Upper lobe of right lung (tissue), 1 donor: Measurements from ENCODE around the gene TMEM213. TPM values are rescaled to one million over a fixed set of nuclear protein-coding genes. Genes with fewer than 3 reads are reported as not detected.

ENCODE experiments used
- ATAC-seq: fragments of 200-7000 bp; cut with Tn5 transposase; one replicate; pipeline ENCODE4 v1.9.1; 2020; ENCODE audit warnings: mild to moderate bottlenecking, moderate library complexity
- DNase-seq: peaks from one replicate; pipeline ENCODE4 v3.0.0-alpha.2; 2020
- H3K27ac ChIP-seq: fragments of 200-600 bp; one replicate; pipeline ENCODE4 v1.8.0; 2022
- H3K27me3 ChIP-seq: fragments of 200-600 bp; one replicate; pipeline ENCODE4 v1.8.0; 2022; ENCODE audit warnings: mild to moderate bottlenecking
- H3K36me3 ChIP-seq: fragments of 200-600 bp; one replicate; pipeline ENCODE4 v1.8.0; 2022
- H3K4me1 ChIP-seq: fragments of 200-600 bp; one replicate; pipeline ENCODE4 v1.8.0; 2022
- H3K4me3 ChIP-seq: fragments of 200-600 bp; one replicate; pipeline ENCODE4 v1.8.0; 2022; ENCODE audit warnings: mild to moderate bottlenecking
- H3K9me3 ChIP-seq: fragments of 200-600 bp; one replicate; pipeline ENCODE4 v1.8.0; 2022
- CTCF ChIP-seq: fragments of 200-600 bp; IDR thresholded peaks from one replicate; pipeline ENCODE4 v1.8.0; 2022; ENCODE audit warnings: antibody characterized with exemption
- intact Hi-C: fragments of 100-400 bp; cut with DNase I; formaldehyde crosslinking; loops from one replicate; pipeline ENCODE4 v1.11.0; 2022
- total RNA-seq: library from RNA; stranded (reverse); fragmentation: NEBNext Ultra II Directional; extraction: Animal tissue kit (Norgen Biotek cat#: 25700); gene quantifications from one replicate; pipeline ENCODE4 v1.2.1, GENCODE V29; 2021
- donor health status: DM: no; HTN: yes; CAD: no; lungs with severe emphysema.

Gene TMEM213
- total RNA-seq, 1 donor from 2014 or later = 9.6 TPM

DNA sequence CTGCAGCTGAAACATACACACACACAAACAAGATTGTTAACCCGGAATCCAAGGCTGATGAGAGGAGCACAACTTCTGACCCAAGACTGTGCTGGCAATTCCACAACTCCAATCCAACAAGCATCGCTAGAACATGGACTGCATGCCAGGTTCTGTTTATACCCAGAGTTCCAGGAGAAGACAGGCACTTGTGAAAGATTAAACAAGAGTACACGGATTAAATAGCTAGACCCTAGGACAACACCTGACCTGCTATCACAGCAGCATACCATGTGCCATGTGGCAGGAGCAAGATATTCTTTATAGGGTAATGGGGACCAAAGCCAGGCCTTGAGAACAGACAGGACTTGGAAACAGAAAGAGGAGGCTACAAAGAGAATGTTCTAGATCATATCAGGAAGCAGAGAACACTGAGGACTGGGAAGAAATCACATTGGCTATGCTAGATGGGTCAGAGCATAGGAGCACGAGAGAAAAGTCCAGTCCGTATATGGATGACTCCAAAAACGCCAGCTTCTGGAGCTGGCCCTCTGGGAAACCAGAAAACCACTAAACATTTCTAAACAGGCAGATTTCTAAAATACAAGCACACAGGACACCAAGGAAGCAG lies 83.9 kb downstream of the TMEM213 start:
- DNase-seq = no peak
- H3K27me3 ChIP-seq = no peaks in the 10 kb centered on the region
- no peak overlapping the region for H3K27ac ChIP-seq
- peaks cover 5% of the 10 kb centered on the region for H3K4me1 ChIP-seq
- H3K4me3 ChIP-seq = no peak overlapping the region
- intact Hi-C loops = loop anchor here (10.0 kb wide), 1 partner anchor 193 kb away; no protein-coding TSS in a partner anchor
- H3K9me3 ChIP-seq = no peaks in the 10 kb centered on the region
- ATAC-seq = no peak
- no peak for TF ChIP-seq CTCF
- no peaks in the 10 kb centered on the region for H3K36me3 ChIP-seq

GRCh38 chr7:138882249-138882648 lies 84.5 kb downstream of the TMEM213 start:
- DNase-seq (no peak), ATAC-seq (no peak)
- Histone ChIP-seq H3K36me3 (no peaks in the 10 kb centered on the region), H3K27me3 (no peaks in the 10 kb centered on the region), H3K4me1 (peaks cover 5% of the 10 kb centered on the region), H3K4me3 (no peak overlapping the region), H3K27ac (no peak overlapping the region), H3K9me3 (no peaks in the 10 kb centered on the region)
- TF ChIP-seq CTCF = no peak
- intact Hi-C loops = loop anchor here (10.0 kb wide), 1 partner anchor 193 kb away; no protein-coding TSS in a partner anchor

- no peak for DNase-seq
- H3K4me1 ChIP-seq = peaks cover 5% of the 10 kb centered on the region
Measured at GRCh38 chr7:138885383-138886147, 87.8 kb downstream of the TMEM213 start.

DNA sequence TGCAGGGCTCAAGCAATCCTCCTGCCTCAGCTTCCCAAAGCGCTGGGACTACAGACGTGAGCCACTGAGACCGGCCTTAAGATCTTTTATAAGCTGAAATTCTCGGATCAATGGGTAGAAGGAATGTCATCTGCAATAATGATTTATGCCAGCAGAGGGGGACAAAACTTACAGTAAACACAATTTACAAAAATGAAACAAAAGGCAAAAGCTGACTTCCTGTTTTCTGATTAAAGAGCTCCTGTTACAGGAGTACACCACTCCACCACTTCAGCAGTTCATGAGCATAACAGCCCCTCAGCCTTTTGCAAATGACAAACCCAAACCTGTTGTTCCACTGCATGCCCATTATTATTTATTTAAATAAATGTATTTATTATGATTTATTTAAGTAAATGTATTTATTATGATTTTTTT lies 88.7 kb downstream of the TMEM213 start:
- no peaks in the 10 kb centered on the region for H3K36me3 ChIP-seq
- peak; percentile 68 for TF ChIP-seq CTCF
- intact Hi-C loops = loop anchor here (10.0 kb wide), 1 partner anchor 188 kb away; no protein-coding TSS in a partner anchor
- peak; percentile 85 for ATAC-seq
- H3K27me3 ChIP-seq = no peaks in the 10 kb centered on the region
- peaks cover 5% of the 10 kb centered on the region for H3K4me1 ChIP-seq
- H3K9me3 ChIP-seq = no peaks in the 10 kb centered on the region
- DNase-seq = no peak
- H3K4me3 ChIP-seq = no peak overlapping the region
- H3K27ac ChIP-seq = no peak overlapping the region

More at GRCh38 chr7:138885383-138886147, 87.8 kb downstream of the TMEM213 start:
- H3K27me3 ChIP-seq = no peaks in the 10 kb centered on the region
- no peak for TF ChIP-seq CTCF
- H3K9me3 ChIP-seq = no peaks in the 10 kb centered on the region
- H3K27ac ChIP-seq = no peak overlapping the region
- H3K36me3 ChIP-seq = no peaks in the 10 kb centered on the region
- intact Hi-C loops = loop anchor here (10.0 kb wide), 1 partner anchor 189 kb away; no protein-coding TSS in a partner anchor
- ATAC-seq = no peak
- no peak overlapping the region for H3K4me3 ChIP-seq

DNA sequence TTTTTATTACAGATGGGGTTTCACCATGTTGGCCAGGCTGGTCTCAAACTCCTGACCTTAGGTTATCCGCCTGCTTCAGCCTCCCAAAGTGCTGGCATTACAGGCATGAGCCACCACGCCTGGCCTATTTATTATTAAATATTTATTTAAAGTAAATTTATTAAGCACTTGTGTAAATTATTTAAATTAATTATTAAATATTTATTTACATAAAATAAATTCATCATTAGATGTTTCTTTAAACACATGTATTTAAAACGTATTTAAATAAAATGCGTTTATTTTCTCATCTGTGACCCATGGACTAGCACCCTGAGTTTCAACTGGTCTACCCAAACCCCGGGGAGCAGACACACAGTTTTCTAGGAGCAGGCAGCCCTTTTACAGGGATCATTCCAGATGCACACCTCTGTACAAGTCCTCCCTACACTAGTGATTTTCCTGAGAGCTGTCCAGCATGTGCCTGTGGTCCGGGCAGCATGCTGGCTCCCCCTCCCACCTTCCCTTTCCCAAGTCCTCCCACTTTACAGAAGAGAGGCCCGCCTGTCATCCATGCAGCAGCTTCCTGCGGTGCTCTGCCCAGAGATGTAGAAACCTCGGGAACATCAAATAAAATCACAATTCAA lies 89.4 kb downstream of the TMEM213 start:
- intact Hi-C loops = loop anchor here (10.0 kb wide), 1 partner anchor 188 kb away; no protein-coding TSS in a partner anchor
- H3K36me3 ChIP-seq = no peaks in the 10 kb centered on the region
- no peaks in the 10 kb centered on the region for H3K9me3 ChIP-seq
- no peak overlapping the region for H3K4me3 ChIP-seq
- DNase-seq (no peak), ATAC-seq (no peak)
- H3K27ac ChIP-seq = no peak overlapping the region
- TF ChIP-seq CTCF = no peak
- peaks cover 5% of the 10 kb centered on the region for H3K4me1 ChIP-seq
- no peaks in the 10 kb centered on the region for H3K27me3 ChIP-seq

Other genes starting within 250 kb of the TMEM213 start
- 0.81 TPM for gene SVOPL, start 96.6 kb upstream of the TMEM213 start, total RNA-seq
- gene ATP6V0A4, start 202 bp downstream of the TMEM213 start, total RNA-seq = 2.4 TPM
- 5.7 TPM for gene KIAA1549, start 183.4 kb downstream of the TMEM213 start, total RNA-seq
- gene ZC3HAV1L, start 238.0 kb downstream of the TMEM213 start, total RNA-seq = 6.4 TPM